Measurements from ENCODE around the gene EIF2AK3.

GRCh38 chr2:88637464-88637863 is 10.2 kb upstream of the EIF2AK3 start:
- TF ChIP-seq POLR2A (IDR thresholded peaks at IDR 0.05; ENCODE audit: low read depth, low read length) (no peak), TAF1 (IDR thresholded peaks at IDR 0.05; ENCODE audit: borderline replicate concordance, low read depth, low read length) (no peak), POLR2AphosphoS5 (IDR thresholded peaks at IDR 0.05; ENCODE audit: low read depth, low read length) (no peak)

Measured in GM12892 (cell line).